CD4-positive, CD25-positive, alpha-beta regulatory T cell (primary cell): ENCODE results near the gene SBF1. TPM values are rescaled to one million over a fixed set of nuclear protein-coding genes. Genes with fewer than 3 reads are reported as not detected.

Experiments
- ATAC-seq, 2 donors: fragments of 150-1000 bp; cut with Tn5 transposase; one replicate each; pipeline ENCODE4 v1.10.0; 2021; ENCODE audit warnings: low read depth in 2 of 2, moderate number of reproducible peaks in 2 of 2, moderate library complexity in 1 of 2
- DNase-seq, 3 donors: peaks; one replicate each; pipeline versions ENCODE4 v3.0.0 to v3.0.0-alpha.2; 2012 to 2022; ENCODE audit warnings: mixed read lengths in 1 of 3
- H3K27ac ChIP-seq: one replicate; pipeline ENCODE4 v1.7.0; 2013; ENCODE audit warnings: mild to moderate bottlenecking, low read length; ENCODE audit not compliant: insufficient read depth, poor library complexity, severe bottlenecking
- H3K27me3 ChIP-seq: one replicate; pipeline ENCODE4 v1.7.0; 2013; ENCODE audit warnings: low read length; ENCODE audit not compliant: control insufficient read depth, insufficient read depth
- H3K36me3 ChIP-seq: one replicate; pipeline ENCODE4 v1.7.0; 2013; ENCODE audit warnings: mild to moderate bottlenecking, low read length, moderate library complexity; ENCODE audit not compliant: control insufficient read depth, insufficient read depth
- H3K4me1 ChIP-seq: 2 replicates; pipeline ENCODE4 v1.7.0; 2013; ENCODE audit warnings: mild to moderate bottlenecking, low read length; ENCODE audit not compliant: insufficient read depth, control insufficient read depth, poor library complexity, severe bottlenecking
- H3K4me3 ChIP-seq: one replicate; pipeline ENCODE4 v1.7.0; 2013; ENCODE audit warnings: low read depth, mild to moderate bottlenecking, low read length, moderate library complexity
- H3K9me3 ChIP-seq, 2 experiments: 1 replicate in 1 of 2; 2 replicates in 1 of 2; pipeline ENCODE4 v1.7.0; 2013; ENCODE audit warnings: low read length in 2 of 2, mild to moderate bottlenecking in 1 of 2, moderate library complexity in 1 of 2; ENCODE audit not compliant: control insufficient read depth in 2 of 2
- H3K27ac Mint-ChIP-seq, 3 donors: one replicate each; pipeline ENCODE4 v1.8.0; 2020 to 2022; ENCODE audit warnings: mild to moderate bottlenecking in 3 of 3, mixed read lengths in 3 of 3, moderate library complexity in 2 of 3
- H3K27me3 Mint-ChIP-seq: one replicate; pipeline ENCODE4 v1.8.0; 2022; ENCODE audit warnings: mild to moderate bottlenecking, mixed read lengths
- H3K36me3 Mint-ChIP-seq: one replicate; pipeline ENCODE4 v1.8.0; 2020; ENCODE audit warnings: mixed read lengths
- H3K4me1 Mint-ChIP-seq, 4 donors: one replicate each; pipeline ENCODE4 v1.8.0; 2020 to 2022; ENCODE audit warnings: mixed read lengths in 4 of 4, mild to moderate bottlenecking in 1 of 4
- H3K4me3 Mint-ChIP-seq, 4 donors: one replicate each; pipeline ENCODE4 v1.8.0; 2020 to 2022; ENCODE audit warnings: mild to moderate bottlenecking in 4 of 4, mixed read lengths in 4 of 4, moderate library complexity in 3 of 4
- H3K9me3 Mint-ChIP-seq, 7 donors: one replicate each; pipeline ENCODE4 v1.8.0; 2020 to 2022; ENCODE audit warnings: mixed read lengths in 7 of 7, mild to moderate bottlenecking in 3 of 7, moderate library complexity in 2 of 7
- polyA plus RNA-seq, 4 donors: library from polyadenylated mRNA; unstranded; fragments of 300-500 nt; fragmentation: Illumina TruSeq; gene quantifications; one replicate each; pipeline ENCODE4 v1.2.3, GENCODE V29; 2021
- total RNA-seq: library from RNA; stranded (reverse); gene quantifications from one replicate; pipeline ENCODE4 v1.2.3, GENCODE V29; 2022

SBF1 gene
- total and polyA plus RNA-seq, 5 donors from 2014 or later, result 16.2 to 220 (median 18.0) TPM

- Mint-ChIP-seq H3K27ac (peak overlapping the region; percentile 49 to 75 (median 71)), H3K4me3 (no peak overlapping the region), H3K9me3 (no peaks in the 10 kb centered on the region), H3K27me3 (no peaks in the 10 kb centered on the region), H3K4me1 (peaks cover 0 to 8% (median 3%) of the 10 kb centered on the region in 4 donors), H3K36me3 (peaks cover 10% of the 10 kb centered on the region)
- H3K9me3 ChIP-seq, result no peaks in the 10 kb centered on the region
- no peak overlapping the region for H3K4me3 ChIP-seq
- ATAC-seq, result no peak
- no peak for DNase-seq
- no peaks in the 10 kb centered on the region for H3K27me3 ChIP-seq
- H3K4me1 ChIP-seq, result no peaks in the 10 kb centered on the region
- H3K36me3 ChIP-seq, result peaks cover 40% of the 10 kb centered on the region
- no peak overlapping the region for H3K27ac ChIP-seq
These were observed 68.2 kb downstream of the SBF1 start for GRCh38 chr22:50406416-50407170.

GRCh38 chr22:50403701-50404101 lies 71.1 kb downstream of the SBF1 start:
- ATAC-seq (no peak), DNase-seq (no peak)
- peaks cover 32% of the 10 kb centered on the region for H3K36me3 ChIP-seq
- no peak overlapping the region for H3K4me3 ChIP-seq
- H3K9me3 Mint-ChIP-seq, result no peaks in the 10 kb centered on the region
- H3K27ac ChIP-seq, result no peak overlapping the region
- H3K4me1 ChIP-seq, result no peaks in the 10 kb centered on the region
- H3K27ac Mint-ChIP-seq, result peak overlapping the region; percentile 42 to 85 (median 71)
- no peak overlapping the region for H3K4me3 Mint-ChIP-seq
- H3K4me1 Mint-ChIP-seq, result peaks cover 4 to 25% (median 15%) of the 10 kb centered on the region in 4 donors
- no peaks in the 10 kb centered on the region for H3K9me3 ChIP-seq
- peaks cover 9% of the 10 kb centered on the region for H3K36me3 Mint-ChIP-seq
- H3K27me3 ChIP-seq, result no peaks in the 10 kb centered on the region
- H3K27me3 Mint-ChIP-seq, result no peaks in the 10 kb centered on the region

GRCh38 chr22:50401907-50402306 lies 72.9 kb downstream of the SBF1 start:
- H3K4me3 Mint-ChIP-seq, result no peak overlapping the region
- H3K4me1 ChIP-seq, result no peaks in the 10 kb centered on the region
- H3K27me3 Mint-ChIP-seq, result no peaks in the 10 kb centered on the region
- no peaks in the 10 kb centered on the region for H3K27me3 ChIP-seq
- H3K4me3 ChIP-seq, result no peak overlapping the region
- no peak overlapping the region for H3K27ac Mint-ChIP-seq
- H3K27ac ChIP-seq, result no peak overlapping the region
- peaks cover 19% of the 10 kb centered on the region for H3K36me3 ChIP-seq
- ATAC-seq, result no peak
- no peaks in the 10 kb centered on the region for H3K9me3 Mint-ChIP-seq
- DNase-seq, result no peak
- no peaks in the 10 kb centered on the region for H3K9me3 ChIP-seq
- peaks cover 8% of the 10 kb centered on the region for H3K36me3 Mint-ChIP-seq
- peaks cover 4 to 30% (median 18%) of the 10 kb centered on the region in 4 donors for H3K4me1 Mint-ChIP-seq

DNA sequence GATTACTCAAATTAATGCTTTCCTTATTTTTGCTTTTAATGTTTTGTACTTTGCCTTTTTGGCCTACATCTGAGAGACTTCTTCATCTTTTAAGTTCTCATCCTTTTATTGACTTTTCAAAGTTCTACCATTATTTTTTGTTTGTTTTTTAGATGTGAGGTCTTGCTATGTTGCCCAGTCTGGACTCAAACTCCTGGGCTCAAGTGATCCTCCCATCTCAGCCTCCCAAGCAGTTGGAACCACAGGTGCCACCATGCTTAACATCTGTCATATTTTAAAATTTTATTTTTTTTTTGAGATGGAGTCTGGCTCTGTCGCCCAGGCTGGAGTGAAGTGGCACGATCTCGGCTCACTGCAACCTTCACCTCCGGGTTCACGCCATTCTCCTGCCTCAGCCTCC lies 73.9 kb downstream of the SBF1 start:
- H3K4me1 Mint-ChIP-seq, result peaks cover 4 to 33% (median 21%) of the 10 kb centered on the region in 4 donors
- no peaks in the 10 kb centered on the region for H3K4me1 ChIP-seq
- no peaks in the 10 kb centered on the region for H3K27me3 Mint-ChIP-seq
- H3K36me3 ChIP-seq, result peaks cover 17% of the 10 kb centered on the region
- H3K27me3 ChIP-seq, result no peaks in the 10 kb centered on the region
- no peaks in the 10 kb centered on the region for H3K9me3 Mint-ChIP-seq
- H3K36me3 Mint-ChIP-seq, result peaks cover 7% of the 10 kb centered on the region
- ATAC-seq (no peak), DNase-seq (no peak)
- H3K4me3 Mint-ChIP-seq, result peak overlapping the region in 1 of 4 donors; percentile 93
- peak overlapping the region in 1 of 3 donors; percentile 89 for H3K27ac Mint-ChIP-seq
- no peaks in the 10 kb centered on the region for H3K9me3 ChIP-seq
- H3K27ac ChIP-seq, result no peak overlapping the region
- H3K4me3 ChIP-seq, result no peak overlapping the region

- no peaks in the 10 kb centered on the region for H3K4me1 ChIP-seq
- no peaks in the 10 kb centered on the region for H3K9me3 ChIP-seq
- Mint-ChIP-seq H3K4me1 (peaks cover 4 to 33% (median 21%) of the 10 kb centered on the region in 4 donors), H3K27ac (peak overlapping the region in 2 of 3 donors; percentile 87 to 89), H3K9me3 (no peaks in the 10 kb centered on the region), H3K27me3 (no peaks in the 10 kb centered on the region), H3K4me3 (no peak overlapping the region), H3K36me3 (peaks cover 6% of the 10 kb centered on the region)
- peaks cover 19% of the 10 kb centered on the region for H3K36me3 ChIP-seq
- ATAC-seq, result no peak
- DNase-seq, result no peak
- H3K27ac ChIP-seq, result no peak overlapping the region
- H3K4me3 ChIP-seq, result no peak overlapping the region
- H3K27me3 ChIP-seq, result no peaks in the 10 kb centered on the region
These were observed 74.4 kb downstream of the SBF1 start for GRCh38 chr22:50400406-50400805.

GRCh38 chr22:50399751-50400331 lies 75.0 kb downstream of the SBF1 start:
- ATAC-seq, result peak in 1 of 2 donors; percentile 65
- no peak overlapping the region for H3K27ac ChIP-seq
- peak overlapping the region; percentile 61 to 89 (median 87) for H3K27ac Mint-ChIP-seq

DNA sequence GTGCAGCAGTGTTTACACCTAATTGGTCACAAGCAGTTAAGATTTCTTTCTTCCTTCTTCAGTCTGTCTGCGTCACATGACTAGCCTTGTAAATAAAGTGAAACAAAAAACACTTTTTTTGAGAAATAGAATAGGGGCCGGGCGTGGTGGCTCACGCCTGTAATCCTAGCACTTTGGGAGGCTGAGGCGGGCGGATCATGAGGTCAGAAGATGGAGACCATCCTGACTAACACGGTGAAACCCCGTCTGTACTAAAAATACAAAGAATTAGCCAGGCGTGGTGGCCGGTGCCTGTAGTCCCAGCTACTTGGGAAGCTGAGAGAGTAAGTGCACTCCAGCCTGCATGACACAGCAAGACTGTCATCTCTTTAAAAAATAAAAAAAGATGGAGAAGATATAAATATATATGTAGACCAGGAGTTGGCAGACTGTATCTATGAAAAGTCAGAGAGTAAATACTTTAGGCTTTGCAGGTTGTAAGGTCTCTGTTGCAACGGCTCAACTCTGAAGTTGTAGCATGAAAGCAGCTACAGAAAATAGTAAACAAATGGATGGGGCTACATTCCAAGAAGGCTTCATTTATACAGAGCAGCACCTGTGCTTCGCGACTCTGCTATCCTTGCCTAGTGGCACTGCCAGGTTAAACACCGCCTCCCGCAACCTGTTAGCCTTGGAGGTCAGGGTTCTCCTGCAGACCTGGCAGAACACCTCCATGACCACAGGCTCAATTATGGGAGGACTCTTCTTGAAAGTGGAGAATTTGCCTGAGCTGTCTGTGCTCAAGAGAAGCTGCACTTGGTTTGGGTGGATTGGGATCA lies 75.8 kb downstream of the SBF1 start:
- Histone ChIP-seq H3K4me3 (no peak overlapping the region), H3K9me3 (no peaks in the 10 kb centered on the region), H3K27ac (no peak overlapping the region), H3K36me3 (peaks cover 28% of the 10 kb centered on the region), H3K4me1 (no peaks in the 10 kb centered on the region), H3K27me3 (no peaks in the 10 kb centered on the region)
- ATAC-seq, result no peak
- Mint-ChIP-seq H3K9me3 (no peaks in the 10 kb centered on the region), H3K27ac (peak overlapping the region; percentile 61 to 89 (median 87)), H3K27me3 (no peaks in the 10 kb centered on the region), H3K4me1 (peaks cover 4 to 33% (median 22%) of the 10 kb centered on the region in 4 donors), H3K4me3 (no peak overlapping the region), H3K36me3 (peaks cover 11% of the 10 kb centered on the region)
- DNase-seq, result peak in 1 of 3 donors; percentile 23

More at GRCh38 chr22:50399751-50400331, 75.0 kb downstream of the SBF1 start:
- no peaks in the 10 kb centered on the region for H3K27me3 Mint-ChIP-seq
- DNase-seq, result peak in 2 of 3 donors; percentile 10 to 20
- peak overlapping the region in 1 of 4 donors; percentile 4 for H3K4me3 Mint-ChIP-seq
- H3K9me3 Mint-ChIP-seq, result no peaks in the 10 kb centered on the region
- Histone ChIP-seq H3K9me3 (no peaks in the 10 kb centered on the region), H3K27me3 (no peaks in the 10 kb centered on the region), H3K4me1 (no peaks in the 10 kb centered on the region), H3K36me3 (peaks cover 24% of the 10 kb centered on the region), H3K4me3 (no peak overlapping the region)
- peaks cover 11% of the 10 kb centered on the region for H3K36me3 Mint-ChIP-seq
- peaks cover 4 to 33% (median 21%) of the 10 kb centered on the region in 4 donors for H3K4me1 Mint-ChIP-seq
